Endothelial cell of umbilical vein (primary cell): ENCODE data around the gene AIG1. TPM values are rescaled to one million over a fixed set of nuclear protein-coding genes. Genes with fewer than 3 reads are reported as not detected.

Experiments used
- BruUV-seq: library from RNA; stranded (reverse); fragments of 400-500 nt; replicated peaks from 2 replicates; lab custom pipeline; 2021; lab: Mats Ljungman, UMichigan
- CTCF ChIA-PET: fragments of 300-600, 350-600 bp; sonication (Branson Sonifier 250); formaldehyde crosslinking; loops from one replicate; lab custom pipeline; 2021; ENCODE audit warnings: antibody characterized with exemption, inconsistent platforms; lab: Charles Lee
- POLR2A ChIA-PET: fragments of 300-600, 350-600 bp; sonication (Branson Sonifier 250); formaldehyde crosslinking; loops from one replicate; lab custom pipeline; 2021; ENCODE audit warnings: antibody characterized with exemption, inconsistent platforms; lab: Charles Lee
- DNase-seq: peaks from one replicate; pipeline ENCODE4 v3.0.0-alpha.2; 2011; ENCODE audit warnings: low read depth, low spot score
- FAIRE-seq: peaks from 2 replicates; lab custom pipeline; 2011; peaks lifted over from hg19 to GRCh38; lab: Jason Lieb, UNC
- H2AFZ ChIP-seq: 2 replicates; pipeline ENCODE4 v1.6.0; 2012; ENCODE audit warnings: low read depth, low read length, control low read depth, inconsistent platforms
- H3K27ac ChIP-seq: 2 replicates; pipeline ENCODE4 v1.5.1; 2011; ENCODE audit warnings: low read depth, mild to moderate bottlenecking, control low read depth, low read length, moderate library complexity; ENCODE audit not compliant: insufficient read depth
- H3K27me3 ChIP-seq, 2 experiments: 2 replicates each; pipeline versions ENCODE4 v1.6.0 to v1.6.1; 2011; ENCODE audit warnings: low read length in 2 of 2, mixed read lengths in 1 of 2; ENCODE audit not compliant: control insufficient read depth in 2 of 2, insufficient read depth in 2 of 2
- H3K36me3 ChIP-seq, 2 experiments: 2 replicates in 1 of 2; 3 replicates in 1 of 2; pipeline ENCODE4 v1.5.1; 2011; ENCODE audit warnings: low read length in 2 of 2, mild to moderate bottlenecking in 1 of 2, moderate library complexity in 1 of 2; ENCODE audit not compliant: control insufficient read depth in 2 of 2, insufficient read depth in 2 of 2; ENCODE audit errors: extremely low read depth in 1 of 2
- H3K4me1 ChIP-seq: 3 replicates; pipeline ENCODE4 v1.5.1; 2011; ENCODE audit warnings: mild to moderate bottlenecking, low read length; ENCODE audit not compliant: control insufficient read depth, insufficient read depth; ENCODE audit errors: extremely low read depth
- H3K4me2 ChIP-seq: 2 replicates; pipeline ENCODE4 v1.6.1; 2011; ENCODE audit warnings: low read length, control low read depth, mixed read lengths; ENCODE audit not compliant: insufficient read depth
- H3K4me3 ChIP-seq, 3 experiments: fragments of 200-600 bp in 1 of 3; sonication (generic), shearing (Covaris generic) in 1 of 3; replicated peaks in 1 of 3; 2 replicates each; pipeline ENCODE4 v1.5.1; 2011 to 2016; ENCODE audit warnings: control low read depth in 3 of 3, low read length in 3 of 3, mild to moderate bottlenecking in 2 of 3, inconsistent platforms in 1 of 3, low read depth in 1 of 3, moderate library complexity in 1 of 3; ENCODE audit not compliant: insufficient read depth in 1 of 3
- H3K79me2 ChIP-seq: 2 replicates; pipeline ENCODE4 v1.6.0; 2012; ENCODE audit warnings: low read length, inconsistent platforms; ENCODE audit not compliant: control insufficient read depth, insufficient read depth
- H3K9ac ChIP-seq: replicated peaks from 2 replicates; pipeline ENCODE3; 2011; ENCODE audit warnings: low read length, control low read depth; ENCODE audit not compliant: insufficient read depth; ENCODE audit errors: extremely low read depth
- H3K9me1 ChIP-seq: replicated peaks from 3 replicates; pipeline ENCODE4 v1.6.0; 2011; ENCODE audit warnings: mild to moderate bottlenecking, low read length; ENCODE audit not compliant: control insufficient read depth, insufficient read depth; ENCODE audit errors: extremely low read depth
- H3K9me3 ChIP-seq: replicated peaks from 2 replicates; pipeline ENCODE4 v1.5.1; 2012; ENCODE audit warnings: low read length, inconsistent platforms; ENCODE audit not compliant: control insufficient read depth, insufficient read depth
- H4K20me1 ChIP-seq: replicated peaks from 2 replicates; pipeline ENCODE3; 2011; ENCODE audit warnings: mild to moderate bottlenecking, low read length; ENCODE audit not compliant: control insufficient read depth, insufficient read depth; ENCODE audit errors: extremely low read depth
- CTCF ChIP-seq, 2 donors: IDR thresholded peaks; 1 replicate in 1 of 2; 2 replicates in 1 of 2; pipeline ENCODE4 v1.5.1; 2011; ENCODE audit warnings: low read length in 2 of 2, mild to moderate bottlenecking in 2 of 2, moderate library complexity in 2 of 2, control low read depth in 1 of 2, inconsistent platforms in 1 of 2, low read depth in 1 of 2; ENCODE audit not compliant: insufficient read depth in 1 of 2; ENCODE audit errors: extremely low read depth in 1 of 2
- EZH2 ChIP-seq: IDR thresholded peaks from 2 replicates; pipeline ENCODE4 v1.6.1; 2012; ENCODE audit warnings: borderline replicate concordance, low read depth, mild to moderate bottlenecking, moderate library complexity, low read length, inconsistent platforms; ENCODE audit not compliant: severe bottlenecking
- FOS ChIP-seq: IDR thresholded peaks from 2 replicates; pipeline ENCODE4 v1.6.1; 2011; ENCODE audit warnings: mild to moderate bottlenecking, low read length, moderate library complexity, borderline replicate concordance; ENCODE audit not compliant: insufficient read depth
- GATA2 ChIP-seq: IDR thresholded peaks from 2 replicates; pipeline ENCODE4 v1.7.0; 2011; ENCODE audit warnings: low read depth, mild to moderate bottlenecking, moderate library complexity, mixed read lengths, low read length; ENCODE audit not compliant: insufficient read length, insufficient read depth
- JUN ChIP-seq: IDR thresholded peaks from 2 replicates; pipeline ENCODE4 v1.6.1; 2011; ENCODE audit warnings: borderline replicate concordance, low read depth; ENCODE audit not compliant: insufficient read length, insufficient read depth
- MAX ChIP-seq: IDR thresholded peaks from 2 replicates; pipeline ENCODE4 v1.6.1; 2011; ENCODE audit not compliant: insufficient read depth, insufficient read length
- MYC ChIP-seq: IDR thresholded peaks from one replicate; pipeline ENCODE4 v1.6.1; 2011; ENCODE audit warnings: mild to moderate bottlenecking, low read depth, low read length
- POLR2A ChIP-seq: IDR thresholded peaks from 2 replicates; pipeline ENCODE4 v1.6.1; 2012; ENCODE audit warnings: low read depth, mild to moderate bottlenecking, control low read depth, low read length
- POLR2AphosphoS5 ChIP-seq: IDR thresholded peaks from 2 replicates; pipeline ENCODE4 v1.6.1; 2012; ENCODE audit warnings: low read depth, mild to moderate bottlenecking, control low read depth, low read length, moderate library complexity; ENCODE audit not compliant: insufficient read depth
- dilution Hi-C: fragments of 300-500 bp; cut with MboI; formaldehyde crosslinking; loops from one replicate; pipeline ENCODE4 v1.15.0; 2019; ENCODE audit warnings: low sequenced_read_pairs; ENCODE audit not compliant: extremely low pct_ligation_motif_present
- intact Hi-C: fragments of 100-400 bp; cut with micrococcal nuclease; formaldehyde crosslinking; loops from one replicate; pipeline ENCODE4 v1.10.0; 2022
- polyA plus RNA-seq, 4 experiments: library from polyadenylated mRNA; depleted of rRNA in 3 of 4; stranded (reverse) in 3 of 4; unstranded in 1 of 4; fragments of >200 nt; gene quantifications; 2 replicates each; pipeline versions ENCODE4 v1.2.1 to v1.2.3, GENCODE V29; 2011 to 2012; ENCODE audit warnings: missing spikeins in 1 of 4
- total RNA-seq: library from RNA; stranded (reverse); gene quantifications from 2 replicates; pipeline ENCODE4 v1.2.3, GENCODE V29; 2021

The AIG1 gene
- total and polyA plus RNA-seq, 2 donors (not counting 3 experiments of a cell fraction or from before 2014, with no cell fraction given) = 17.7 to 22.7 TPM

GRCh38 chr6:143146186-143146851, 85.6 kb downstream of the AIG1 start:
- Histone ChIP-seq H3K79me2 (no peaks in the 10 kb centered on the region), H3K4me2 (no peak overlapping the region), H3K9ac (no peak overlapping the region), H3K9me1 (no peaks in the 10 kb centered on the region), H3K4me3 (no peak overlapping the region), H3K9me3 (no peaks in the 10 kb centered on the region), H2AFZ (no peak overlapping the region), H3K27ac (no peak overlapping the region), H3K27me3 (no peaks in the 10 kb centered on the region), H4K20me1 (no peaks in the 10 kb centered on the region), H3K36me3 (no peaks in the 10 kb centered on the region), H3K4me1 (no peaks in the 10 kb centered on the region)
- intact Hi-C loops = no loop called here
- ChIA-PET CTCF (no interaction called here), POLR2A (no interaction called here)
- dilution Hi-C loops = no loop called here
- no TSS peak for BruUV-seq
- DNase-seq = no peak
- no peak for FAIRE-seq
- TF ChIP-seq POLR2AphosphoS5 (no peak), MYC (no peak), JUN (no peak), MAX (no peak), GATA2 (no peak), CTCF (IDR thresholded peaks at IDR 0.05; ENCODE audit: extremely low read depth in 1 of 2, insufficient read depth in 1 of 2, low read depth in 1 of 2, low read length in 2 of 2) (no peak), EZH2 (no peak), POLR2A (no peak), FOS (no peak)
